Central memory CD8-positive, alpha-beta T cell (primary cell): ENCODE data around the gene LPAR3.

Source experiments
- ATAC-seq: fragments of 150-1000 bp; cut with Tn5 transposase; replicated peaks from 2 replicates; pipeline ENCODE4 v1.10.0; 2022; ENCODE audit warnings: mild to moderate bottlenecking, moderate FRiP score, moderate number of reproducible peaks; ENCODE audit not compliant: poor library complexity, severe bottlenecking; ENCODE audit errors: extremely low read depth
- DNase-seq, 2 donors: peaks; one replicate each; pipeline ENCODE4 v3.0.0; 2021; ENCODE audit warnings: low spot score in 2 of 2
- H3K27ac Mint-ChIP-seq: one replicate; pipeline ENCODE4 v1.8.0; 2022; ENCODE audit warnings: low read depth, mild to moderate bottlenecking, moderate library complexity, mixed read lengths
- H3K27me3 Mint-ChIP-seq: one replicate; pipeline ENCODE4 v1.8.0; 2022; ENCODE audit warnings: mixed read lengths
- H3K36me3 Mint-ChIP-seq: one replicate; pipeline ENCODE4 v1.8.0; 2022; ENCODE audit warnings: mild to moderate bottlenecking, moderate library complexity, mixed read lengths; ENCODE audit not compliant: insufficient read depth
- H3K4me1 Mint-ChIP-seq: one replicate; pipeline ENCODE4 v1.8.0; 2022; ENCODE audit warnings: mixed read lengths
- H3K4me3 Mint-ChIP-seq: one replicate; pipeline ENCODE4 v1.8.0; 2022; ENCODE audit warnings: mild to moderate bottlenecking, moderate library complexity, mixed read lengths
- H3K9me3 Mint-ChIP-seq: one replicate; pipeline ENCODE4 v1.8.0; 2022; ENCODE audit warnings: mixed read lengths

Gene LPAR3

DNA sequence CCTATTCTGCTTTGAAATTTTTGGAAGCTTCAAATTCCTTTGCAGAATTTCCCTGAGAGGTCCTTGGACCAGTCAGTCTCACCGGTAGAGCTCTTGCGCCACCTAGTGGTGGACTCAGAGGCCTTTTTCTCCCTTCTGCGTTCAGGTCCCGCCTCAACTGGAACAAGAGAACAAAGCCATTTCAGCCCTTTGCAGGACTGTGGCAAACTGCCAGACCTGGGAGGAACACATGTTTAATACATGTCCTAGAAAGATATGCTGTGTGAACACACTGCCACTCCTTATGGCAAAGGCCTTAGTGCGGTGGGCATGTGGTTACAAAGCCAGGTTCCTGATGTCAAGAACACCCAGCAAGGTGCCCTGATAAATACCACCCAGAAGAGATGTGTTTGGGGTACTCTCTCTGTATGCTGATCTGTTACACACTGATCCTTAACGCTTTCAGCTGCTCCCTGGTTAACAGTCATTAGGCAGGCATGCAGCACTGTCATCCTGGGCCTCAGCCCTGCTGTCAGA, 120.5 kb downstream of the LPAR3 start:
- Mint-ChIP-seq H3K36me3 (no peaks in the 10 kb centered on the region), H3K4me3 (no peak overlapping the region), H3K4me1 (no peaks in the 10 kb centered on the region), H3K27me3 (peaks cover 6% of the 10 kb centered on the region), H3K9me3 (no peaks in the 10 kb centered on the region), H3K27ac (no peak overlapping the region)
- ATAC-seq (peak; percentile 58), DNase-seq (peak; percentile 48 to 61)

DNA sequence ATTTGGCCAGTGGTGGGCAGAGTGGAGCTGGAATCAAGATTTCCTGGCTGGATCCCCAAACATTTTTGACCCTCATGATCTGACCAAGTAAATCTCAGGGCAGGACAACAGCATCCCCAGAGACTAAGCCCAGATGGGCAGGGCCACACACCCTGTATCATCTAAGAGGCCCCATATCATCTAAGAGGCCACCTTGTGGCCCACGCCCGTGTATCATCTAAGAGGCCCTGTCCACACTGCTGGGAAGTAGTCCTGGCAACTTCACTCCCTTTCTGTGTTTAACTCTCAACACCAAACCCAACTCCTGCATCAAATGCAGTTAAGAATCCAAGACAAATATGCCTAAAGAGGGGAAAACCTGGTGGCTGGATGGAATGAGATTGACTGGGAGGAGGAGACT, 121.1 kb downstream of the LPAR3 start:
- H3K4me1 Mint-ChIP-seq, result no peaks in the 10 kb centered on the region
- H3K9me3 Mint-ChIP-seq, result no peaks in the 10 kb centered on the region
- peak; percentile 32 for ATAC-seq
- no peaks in the 10 kb centered on the region for H3K36me3 Mint-ChIP-seq
- H3K27ac Mint-ChIP-seq, result no peak overlapping the region
- H3K27me3 Mint-ChIP-seq, result peaks cover 6% of the 10 kb centered on the region
- no peak overlapping the region for H3K4me3 Mint-ChIP-seq
- DNase-seq, result no peak

DNA sequence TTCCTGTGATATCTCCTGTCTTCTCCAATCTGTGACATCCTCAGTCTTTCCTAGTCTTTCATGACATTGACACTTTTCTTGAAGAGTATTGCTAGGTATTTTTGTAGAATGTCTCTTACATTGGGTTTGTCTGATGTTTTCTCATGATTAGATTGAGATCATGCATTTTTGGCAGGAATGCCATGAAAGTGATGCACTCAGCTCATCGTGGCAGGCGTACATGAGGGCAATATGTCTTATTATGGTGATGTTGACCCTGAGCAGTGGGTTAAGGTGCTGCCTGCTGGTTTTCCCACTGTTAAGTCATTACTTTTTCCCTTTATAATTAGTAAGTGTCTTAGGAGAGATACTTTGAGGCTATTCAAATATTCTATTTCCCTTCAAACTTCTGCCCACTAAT, 122.5 kb downstream of the LPAR3 start:
- Mint-ChIP-seq H3K36me3 (no peaks in the 10 kb centered on the region), H3K27ac (no peak overlapping the region), H3K27me3 (peaks cover 18% of the 10 kb centered on the region), H3K4me1 (no peaks in the 10 kb centered on the region), H3K9me3 (no peaks in the 10 kb centered on the region), H3K4me3 (no peak overlapping the region)
- no peak for ATAC-seq
- no peak for DNase-seq

DNA sequence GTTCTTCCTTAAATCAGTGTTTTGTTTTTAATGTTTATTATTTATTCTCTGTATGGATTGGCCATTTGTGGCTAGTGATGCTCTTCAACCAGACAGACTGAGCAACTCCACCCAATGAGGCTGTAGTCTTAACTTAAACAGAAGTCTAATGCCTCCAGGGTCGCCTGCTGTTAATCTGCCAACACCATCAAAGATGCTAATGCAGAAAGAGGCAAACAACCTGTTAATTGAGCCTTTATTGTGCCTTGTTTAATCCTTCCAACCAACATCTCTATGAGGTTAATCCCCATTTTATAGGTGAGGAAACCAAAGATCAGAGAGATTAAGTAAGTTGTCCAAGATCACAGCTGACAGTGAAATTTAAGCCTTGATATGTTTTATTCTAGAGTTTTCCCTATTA, 123.4 kb downstream of the LPAR3 start:
- H3K4me3 Mint-ChIP-seq, result no peak overlapping the region
- H3K36me3 Mint-ChIP-seq, result no peaks in the 10 kb centered on the region
- peaks cover 26% of the 10 kb centered on the region for H3K27me3 Mint-ChIP-seq
- no peaks in the 10 kb centered on the region for H3K9me3 Mint-ChIP-seq
- no peak overlapping the region for H3K27ac Mint-ChIP-seq
- no peaks in the 10 kb centered on the region for H3K4me1 Mint-ChIP-seq
- no peak for DNase-seq
- ATAC-seq, result no peak

DNA sequence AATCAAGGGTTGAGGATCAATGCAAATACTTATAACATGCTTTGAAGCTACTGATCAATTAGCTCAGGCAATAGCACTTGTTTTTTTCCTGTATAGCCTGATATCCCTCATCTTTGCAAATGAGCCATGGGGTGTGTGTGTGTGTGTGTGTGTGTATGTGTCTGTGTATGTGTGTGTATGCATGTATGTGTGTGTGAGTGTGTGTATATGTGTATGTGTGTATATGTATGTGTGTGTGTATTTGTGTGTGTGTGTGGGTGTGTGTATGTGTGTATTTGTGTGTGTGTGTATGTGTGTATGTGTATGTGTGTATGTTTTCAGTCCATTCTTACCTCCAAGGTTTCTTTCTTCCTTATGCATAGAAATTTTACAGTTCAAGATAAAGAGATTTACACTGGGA, 124.4 kb downstream of the LPAR3 start:
- H3K27ac Mint-ChIP-seq, result no peak overlapping the region
- DNase-seq, result no peak
- no peaks in the 10 kb centered on the region for H3K4me1 Mint-ChIP-seq
- H3K36me3 Mint-ChIP-seq, result no peaks in the 10 kb centered on the region
- H3K27me3 Mint-ChIP-seq, result peaks cover 35% of the 10 kb centered on the region
- H3K4me3 Mint-ChIP-seq, result no peak overlapping the region
- no peak for ATAC-seq
- no peaks in the 10 kb centered on the region for H3K9me3 Mint-ChIP-seq

DNA sequence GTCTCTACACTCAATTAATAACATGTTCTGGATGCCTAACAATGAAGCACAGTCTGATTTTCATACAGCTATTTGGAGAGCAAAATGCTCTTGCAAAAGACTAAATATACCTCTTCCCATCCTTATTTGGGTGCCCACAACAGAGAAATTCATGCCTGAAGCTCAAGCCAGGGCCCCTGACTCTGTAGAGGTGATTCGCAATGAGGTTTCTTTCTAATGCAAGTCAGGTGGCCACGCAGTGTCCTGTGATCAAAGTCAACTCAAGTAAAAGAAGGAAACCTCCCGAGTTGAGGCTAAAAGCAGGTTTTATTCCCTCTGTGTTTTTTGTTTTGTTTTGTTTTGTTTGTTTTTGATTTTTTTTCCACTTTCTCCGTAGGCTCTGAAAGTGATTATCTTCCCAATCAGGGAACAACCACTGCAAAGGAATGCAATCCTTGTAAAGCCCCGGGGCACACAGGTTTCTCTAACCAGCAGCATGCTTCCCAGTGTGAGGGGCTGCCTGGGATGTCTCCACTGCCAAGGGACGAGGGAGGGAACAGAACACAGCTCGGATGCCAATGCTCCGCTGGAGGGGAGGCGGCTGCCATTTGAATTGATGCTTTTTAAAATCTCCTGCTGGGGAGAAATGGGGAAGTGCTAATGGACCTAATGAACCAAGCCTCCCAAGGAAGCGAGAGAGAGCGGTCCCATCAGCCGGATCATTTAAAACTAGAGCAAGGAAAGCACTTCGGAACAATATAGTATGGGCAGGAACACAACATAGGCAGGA, 128.9 kb downstream of the LPAR3 start:
- H3K4me1 Mint-ChIP-seq, result peaks cover 2% of the 10 kb centered on the region
- DNase-seq (no peak), ATAC-seq (no peak)
- H3K4me3 Mint-ChIP-seq, result no peak overlapping the region
- H3K27me3 Mint-ChIP-seq, result peaks cover 36% of the 10 kb centered on the region
- H3K36me3 Mint-ChIP-seq, result no peaks in the 10 kb centered on the region
- H3K9me3 Mint-ChIP-seq, result no peaks in the 10 kb centered on the region
- H3K27ac Mint-ChIP-seq, result no peak overlapping the region

DNA sequence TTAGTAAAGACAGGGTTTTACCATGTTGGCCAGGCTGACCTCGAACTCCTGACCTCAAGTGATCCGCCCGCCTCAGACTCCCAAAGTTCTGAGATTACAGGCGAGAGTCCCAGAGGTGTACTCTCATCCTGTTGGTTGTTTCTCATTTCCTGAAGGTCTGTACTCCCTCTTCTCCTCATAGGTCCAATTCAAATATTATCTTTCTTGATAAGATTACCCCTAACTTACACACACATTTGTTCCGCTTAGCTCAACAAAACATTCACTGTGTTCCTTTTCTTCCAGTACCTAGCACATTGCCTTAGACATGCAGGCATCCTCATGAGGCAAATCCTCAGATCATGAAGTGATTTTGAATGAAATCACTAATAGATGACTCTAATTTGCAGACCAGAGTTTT, 130.3 kb downstream of the LPAR3 start:
- Mint-ChIP-seq H3K36me3 (no peaks in the 10 kb centered on the region), H3K4me3 (no peak overlapping the region), H3K9me3 (no peaks in the 10 kb centered on the region), H3K4me1 (peaks cover 7% of the 10 kb centered on the region), H3K27ac (no peak overlapping the region), H3K27me3 (peaks cover 46% of the 10 kb centered on the region)
- no peak for DNase-seq
- no peak for ATAC-seq
